Effector CD4-positive, alpha-beta T cell (primary cell): ENCODE results near the gene PEX11G. TPM values are rescaled to one million over a fixed set of nuclear protein-coding genes. Genes with fewer than 3 reads are reported as not detected.

Experiments
- DNase-seq: peaks from one replicate; pipeline ENCODE4 v3.0.0-alpha.2; 2020
- total RNA-seq: gene quantifications from one replicate; lab custom pipeline; 2026; lab: John Stamatoyannopoulos, UW

PEX11G gene
- total RNA-seq: not detected

DNA sequence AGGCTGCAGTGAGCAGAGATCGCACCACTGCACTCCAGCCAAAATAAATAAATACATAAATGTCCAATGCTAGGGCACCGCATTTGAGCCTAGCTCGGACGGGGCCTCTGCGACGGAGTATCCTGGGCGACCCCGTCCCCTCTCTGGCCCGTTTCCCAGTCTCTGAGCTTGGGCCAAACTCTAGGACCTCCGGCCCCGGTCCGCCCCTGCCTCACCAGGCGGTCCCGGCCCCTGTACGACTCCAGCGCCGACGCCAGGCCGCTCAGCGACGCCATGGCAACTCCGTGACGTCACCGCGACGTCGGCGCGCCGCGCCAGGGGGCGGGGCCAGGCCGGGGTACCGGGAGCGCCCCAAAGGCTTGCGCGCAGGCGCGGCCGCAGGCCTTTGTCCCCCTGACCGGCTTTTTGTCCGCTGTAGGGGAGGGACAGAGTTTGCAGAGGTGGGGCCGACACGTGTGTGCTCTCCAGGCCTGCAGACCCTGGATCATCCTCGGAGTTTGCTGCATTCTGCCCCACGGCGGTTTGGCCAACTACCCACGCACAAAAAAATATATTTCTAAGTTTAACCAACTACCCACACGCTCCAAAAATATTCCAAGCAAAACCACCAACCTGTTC lies at the start of gene PEX11G:
Gene PEX11G, minus strand, starts transcription at position 300 of the 618 bp plus-strand sequence. Its CDS starts 25 bp downstream, at position 275.
- DNase-seq: peak; percentile 85

DNA sequence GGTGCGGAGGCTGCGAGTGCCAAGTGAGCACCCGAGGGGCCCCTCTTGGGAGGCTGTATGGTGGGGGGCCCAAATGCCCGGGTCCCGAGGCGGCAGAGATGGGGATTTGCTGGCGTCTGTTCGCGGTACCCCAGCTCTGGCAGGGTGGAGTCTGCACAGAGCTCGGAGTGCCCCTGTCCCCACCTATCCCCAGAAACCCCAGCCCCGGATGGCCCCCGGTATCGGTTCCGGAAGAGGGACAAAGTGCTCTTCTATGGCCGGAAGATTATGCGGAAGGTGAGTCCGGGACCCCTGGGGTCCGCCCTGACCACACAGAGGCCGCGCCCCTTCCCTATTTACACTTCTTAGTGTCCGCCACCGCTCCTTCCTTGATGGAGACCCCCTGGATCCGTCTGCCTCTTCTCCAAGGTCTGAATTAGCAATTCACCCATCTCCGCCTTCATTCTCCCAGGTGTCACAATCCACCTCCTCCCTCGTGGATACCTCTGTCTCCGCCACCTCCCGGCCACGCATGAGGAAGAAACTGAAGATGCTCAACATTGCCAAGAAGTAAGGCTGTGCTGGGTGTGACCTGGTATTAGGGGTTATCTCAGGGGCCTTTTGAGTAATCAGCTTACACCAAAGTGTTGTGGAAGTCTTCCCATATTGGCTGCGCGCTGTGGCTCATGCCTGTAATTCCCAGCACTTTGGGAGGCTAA lies 47.3 kb upstream of the PEX11G start:
- no peak for DNase-seq

DNA sequence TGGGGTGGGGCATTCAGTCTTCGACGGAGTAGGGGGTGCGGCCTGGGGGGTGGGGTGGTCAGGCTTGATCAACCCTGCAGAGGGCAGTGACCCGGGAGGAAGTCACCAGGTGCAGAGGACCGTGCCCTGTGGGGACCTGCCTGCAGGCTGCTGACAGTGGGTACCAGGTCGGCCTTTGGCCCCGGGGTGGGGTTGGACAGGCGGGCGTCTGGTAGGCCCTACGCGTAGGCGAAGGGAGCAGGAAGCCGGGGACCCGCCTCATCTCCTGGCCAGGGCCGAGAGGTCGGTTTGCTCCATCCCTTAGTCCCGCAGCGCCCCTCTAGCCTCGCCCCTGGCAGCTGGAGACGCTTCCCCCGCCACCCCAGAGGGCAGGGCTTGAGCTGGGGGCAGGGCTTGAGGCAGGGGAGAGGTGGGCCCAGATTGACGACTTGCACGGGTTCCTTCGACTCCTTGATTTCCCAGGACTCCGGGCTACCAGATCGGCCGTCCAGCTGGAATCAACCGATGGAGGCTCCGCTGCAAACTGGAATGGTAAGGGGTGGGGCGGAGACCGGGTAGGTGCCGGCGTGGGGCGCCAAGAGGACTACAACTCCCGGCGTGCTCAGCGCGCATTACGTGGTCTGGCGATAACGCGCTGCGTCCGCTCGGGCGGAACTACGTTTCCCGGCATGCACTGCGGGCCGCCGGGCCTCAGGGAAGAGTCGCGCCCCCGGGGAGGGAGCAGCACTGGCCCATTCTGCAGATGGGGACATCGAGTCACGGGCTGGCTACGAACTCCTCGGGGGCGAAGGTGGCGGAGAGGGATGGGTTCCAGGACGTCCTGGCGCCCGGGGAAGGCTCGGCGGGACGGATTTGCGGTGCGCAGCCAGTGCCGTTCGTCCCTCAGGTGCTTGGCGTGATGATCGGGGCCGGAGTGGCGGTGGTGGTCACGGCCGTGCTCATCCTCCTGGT lies 46.5 kb upstream of the PEX11G start, which contains the start of gene PNPLA6:
Gene PNPLA6, plus strand, starts transcription at position 671 of the 951 bp plus-strand sequence. Its CDS starts 72 bp downstream, at position 743.
- DNase-seq: peak; percentile 94

DNA sequence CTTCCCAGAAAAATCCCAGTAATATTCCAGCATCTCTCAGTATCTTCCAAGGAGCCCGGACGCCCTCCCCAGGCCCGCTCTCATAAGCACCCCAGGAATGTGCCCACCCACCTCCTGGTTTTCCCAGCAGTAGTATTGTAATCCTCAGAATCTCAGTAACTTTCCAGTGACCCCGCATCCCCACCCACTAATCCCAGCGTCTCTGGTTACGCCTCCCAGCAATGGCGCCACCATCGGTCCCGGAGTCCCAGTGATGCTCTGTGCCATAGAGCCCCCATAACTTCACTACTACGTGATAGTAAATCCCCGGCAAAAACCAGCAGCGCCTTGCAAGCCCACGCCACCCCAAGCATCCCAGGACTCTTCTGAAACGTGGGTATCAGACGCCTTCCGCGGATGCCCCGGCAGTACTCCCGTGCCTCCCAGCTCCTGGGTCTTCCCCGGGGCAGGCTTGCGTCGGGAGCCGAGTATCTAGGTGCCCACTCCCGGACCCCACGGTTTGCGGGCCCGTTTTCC lies 45.8 kb upstream of the PEX11G start:
- DNase-seq: peak; percentile 21

DNA sequence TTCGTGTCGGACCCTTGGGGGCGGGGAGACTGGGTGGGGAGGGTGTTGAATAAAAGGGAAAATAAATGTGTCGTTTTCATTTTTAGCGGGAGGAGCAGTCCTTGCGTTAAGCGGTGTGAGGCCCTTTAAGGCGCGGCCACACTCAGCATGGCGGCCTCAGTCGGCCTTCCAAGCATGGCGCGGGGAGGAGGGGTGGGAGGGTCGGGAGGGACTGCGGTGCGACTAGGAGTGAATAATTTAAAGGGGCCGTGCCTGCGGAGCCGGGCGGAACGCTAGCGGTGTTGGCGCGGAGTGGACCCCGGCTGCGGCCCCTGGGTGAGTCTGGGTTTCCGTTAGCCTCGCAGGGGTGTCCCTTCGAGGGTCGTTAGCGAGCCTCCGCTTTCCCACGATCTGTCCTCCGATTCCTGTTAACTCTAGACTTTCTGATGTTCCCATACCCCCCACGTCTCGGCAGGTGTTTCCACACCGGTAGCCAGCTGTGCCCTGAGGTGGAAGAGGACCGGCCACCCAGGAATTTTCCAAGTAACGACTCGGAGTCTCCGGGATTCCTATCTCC lies 45.2 kb upstream of the PEX11G start:
- peak; percentile 82 for DNase-seq

DNA sequence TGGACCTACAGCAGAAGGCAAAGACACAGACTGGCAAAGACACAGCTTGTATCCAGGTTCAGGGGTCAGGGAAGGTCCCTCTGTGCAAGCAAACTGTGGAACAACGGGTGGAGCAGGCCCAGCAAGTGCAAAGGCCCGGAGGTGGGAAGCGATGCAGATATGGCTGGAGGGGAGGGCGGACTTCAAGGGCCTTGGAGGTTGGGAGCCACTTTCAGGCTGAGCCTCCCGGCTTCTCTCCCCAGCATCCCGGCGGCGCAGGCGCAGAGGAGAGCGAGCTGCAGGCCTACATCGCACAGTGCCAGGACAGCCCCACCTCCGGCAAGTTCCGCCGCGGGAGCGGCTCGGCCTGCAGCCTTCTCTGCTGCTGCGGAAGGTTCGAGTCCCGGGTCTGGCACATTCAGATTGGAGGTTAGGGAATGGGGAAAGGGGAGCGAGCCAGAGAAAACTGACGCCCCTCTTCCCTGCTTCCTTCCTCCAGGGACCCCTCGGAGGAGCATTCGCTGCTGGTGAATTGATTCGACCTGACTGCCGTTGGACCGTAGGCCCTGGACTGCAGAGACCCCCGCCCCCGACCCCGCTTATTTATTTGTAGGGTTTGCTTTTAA lies 44.5 kb upstream of the PEX11G start:
- DNase-seq: no peak

DNA sequence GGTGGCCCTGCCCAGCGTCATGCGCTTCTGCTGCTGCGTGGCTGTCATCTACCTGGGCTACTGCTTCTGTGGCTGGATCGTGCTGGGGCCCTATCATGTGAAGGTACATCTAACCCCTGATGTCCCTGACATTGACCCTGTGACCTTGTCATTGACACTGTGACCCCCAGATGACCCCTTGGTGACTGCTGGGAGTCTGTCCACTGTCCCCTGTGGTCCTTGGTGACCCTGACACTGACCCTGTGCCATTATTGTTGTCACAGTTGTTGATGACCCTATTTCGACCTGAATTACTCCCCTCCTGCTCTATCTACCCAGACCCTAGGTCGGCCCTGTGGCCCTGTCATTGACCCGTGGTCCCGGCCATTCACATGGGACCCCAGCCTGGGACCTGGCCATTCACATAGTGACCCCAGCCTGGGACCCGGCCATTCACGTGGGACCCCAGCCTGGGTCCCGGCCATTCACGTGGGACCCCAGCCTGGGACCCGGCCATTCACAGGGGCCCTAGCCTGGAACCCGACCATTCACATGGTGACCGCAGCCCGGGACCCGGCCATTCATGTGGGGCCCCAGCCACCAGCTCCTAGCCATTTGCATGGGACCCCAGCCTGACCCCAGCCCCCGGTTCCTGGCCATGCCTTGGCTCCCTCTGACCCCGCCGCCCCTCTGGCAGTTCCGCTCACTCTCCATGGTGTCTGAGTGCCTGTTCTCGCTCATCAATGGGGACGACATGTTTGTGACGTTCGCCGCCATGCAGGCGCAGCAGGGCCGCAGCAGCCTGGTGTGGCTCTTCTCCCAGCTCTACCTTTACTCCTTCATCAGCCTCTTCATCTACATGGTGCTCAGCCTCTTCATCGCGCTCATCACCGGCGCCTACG lies 41.0 kb upstream of the PEX11G start:
- no peak for DNase-seq

DNA sequence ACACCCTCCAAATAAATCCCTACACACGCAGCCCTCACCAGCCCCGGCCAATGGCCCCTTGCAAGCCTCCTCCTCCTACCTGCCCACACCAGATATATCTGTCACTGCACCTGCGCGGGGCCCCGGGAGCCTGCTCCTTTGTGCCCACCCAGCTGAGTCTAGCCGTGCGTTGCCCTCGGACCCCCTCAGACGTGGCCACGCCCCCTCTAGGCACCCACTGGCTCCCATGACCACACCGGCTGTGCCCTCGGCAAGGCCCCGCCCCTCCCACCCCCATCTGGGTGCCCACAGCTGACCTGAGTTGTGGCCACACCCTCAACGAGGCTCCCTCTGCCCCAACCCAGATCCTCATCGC lies 40.4 kb upstream of the PEX11G start:
- DNase-seq: no peak

DNA sequence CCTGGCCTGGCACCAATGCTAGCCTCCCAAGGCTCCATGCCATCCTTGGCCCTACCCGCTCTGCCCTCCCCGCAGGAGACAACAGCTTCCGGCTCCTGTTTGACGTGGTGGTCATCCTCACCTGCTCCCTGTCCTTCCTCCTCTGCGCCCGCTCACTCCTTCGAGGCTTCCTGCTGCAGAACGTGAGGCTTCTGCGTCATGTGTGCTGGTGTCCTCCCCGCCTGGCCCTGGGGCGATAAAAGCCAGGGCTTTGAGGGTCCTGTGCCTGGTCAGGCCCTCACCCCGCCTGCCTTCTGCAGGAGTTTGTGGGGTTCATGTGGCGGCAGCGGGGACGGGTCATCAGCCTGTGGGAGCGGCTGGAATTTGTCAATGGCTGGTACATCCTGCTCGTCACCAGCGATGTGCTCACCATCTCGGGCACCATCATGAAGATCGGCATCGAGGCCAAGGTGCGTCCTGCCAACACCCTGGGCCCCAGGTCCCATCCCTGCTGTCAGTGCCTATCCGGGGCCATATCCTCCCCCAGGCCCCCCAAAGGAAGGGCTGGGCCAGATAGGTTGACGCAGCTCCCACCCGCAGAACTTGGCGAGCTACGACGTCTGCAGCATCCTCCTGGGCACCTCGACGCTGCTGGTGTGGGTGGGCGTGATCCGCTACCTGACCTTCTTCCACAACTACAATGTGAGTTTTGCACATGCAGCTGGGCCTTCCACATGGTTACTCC lies 39.8 kb upstream of the PEX11G start:
- no peak for DNase-seq

DNA sequence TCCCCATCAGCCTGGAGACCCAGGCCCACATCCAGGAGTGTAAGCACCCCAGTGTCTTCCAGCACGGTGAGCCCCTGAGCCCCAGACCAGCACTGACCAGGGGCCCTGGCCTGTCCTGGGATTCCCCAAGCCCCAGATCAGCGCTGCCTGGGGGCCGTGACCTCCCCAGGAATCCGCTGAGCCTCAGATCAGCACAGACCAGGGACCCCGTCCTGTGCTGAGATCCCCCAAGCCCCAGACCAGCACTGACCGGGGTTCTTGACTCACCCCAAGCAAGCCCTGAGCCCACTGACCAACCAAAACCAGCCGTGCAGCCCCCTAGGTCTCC lies 39.3 kb upstream of the PEX11G start:
- no peak for DNase-seq

DNA sequence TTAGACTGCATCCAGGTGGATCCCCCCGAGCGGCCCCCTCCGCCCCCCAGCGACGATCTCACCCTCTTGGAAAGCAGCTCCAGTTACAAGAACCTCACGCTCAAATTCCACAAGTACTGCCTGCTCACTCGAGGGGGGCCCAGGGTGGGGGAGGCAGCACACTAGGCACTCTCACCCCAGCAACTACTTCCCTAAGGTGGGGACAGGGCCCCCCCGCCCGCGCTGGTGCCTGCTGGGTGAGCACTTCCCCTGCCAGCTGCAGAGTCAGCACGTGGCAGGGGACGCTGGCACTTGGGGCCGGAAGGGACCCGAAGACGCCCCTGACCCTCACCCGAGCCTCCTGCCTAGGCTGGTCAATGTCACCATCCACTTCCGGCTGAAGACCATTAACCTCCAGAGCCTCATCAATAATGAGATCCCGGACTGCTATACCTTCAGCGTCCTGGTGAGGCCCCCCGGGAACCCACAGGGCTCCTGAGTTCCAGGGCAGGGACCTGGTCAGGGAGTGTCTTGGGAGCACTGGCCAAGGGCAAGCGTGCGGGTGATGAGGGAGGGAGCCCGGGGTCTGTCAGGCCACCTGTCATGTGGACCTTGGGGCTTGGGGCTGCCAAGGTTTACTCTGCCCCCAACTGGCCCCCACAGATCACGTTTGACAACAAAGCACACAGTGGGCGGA lies 38.8 kb upstream of the PEX11G start:
- DNase-seq: no peak

DNA sequence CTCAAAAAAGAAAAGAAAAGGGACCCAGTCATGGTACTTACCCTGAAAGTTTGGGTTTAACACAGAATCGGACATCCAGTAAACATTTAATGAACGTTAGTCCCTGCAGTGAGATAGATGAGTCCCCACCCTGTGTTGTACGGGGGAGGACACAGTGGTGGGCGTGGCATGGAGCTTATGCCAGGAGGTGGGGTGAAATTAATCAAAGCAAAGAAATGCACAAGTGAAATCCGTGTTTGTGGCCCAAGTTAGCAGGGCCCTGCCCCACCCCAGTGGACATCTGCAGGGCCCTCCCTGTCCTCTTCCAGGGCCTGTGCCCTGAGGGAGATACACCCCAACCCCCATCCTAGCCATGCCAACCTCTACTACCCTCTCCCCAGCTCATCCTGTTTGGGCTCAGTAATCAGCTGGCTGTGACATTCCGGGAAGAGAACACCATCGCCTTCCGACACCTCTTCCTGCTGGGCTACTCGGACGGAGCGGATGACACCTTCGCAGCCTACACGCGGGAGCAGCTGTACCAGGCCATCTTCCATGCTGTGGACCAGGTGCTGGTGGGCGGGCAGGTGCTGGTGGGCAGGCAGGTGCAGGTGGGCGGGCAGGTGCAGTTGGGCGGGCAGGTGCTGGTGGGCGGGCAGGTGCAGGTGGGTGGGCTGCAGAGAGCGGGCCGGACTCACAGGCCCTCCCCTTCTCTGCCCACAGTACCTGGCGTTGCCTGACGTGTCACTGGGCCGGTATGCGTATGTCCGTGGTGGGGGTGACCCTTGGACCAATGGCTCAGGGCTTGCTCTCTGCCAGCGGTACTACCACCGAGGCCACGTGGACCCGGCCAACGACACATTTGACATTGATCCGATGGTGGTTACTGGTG lies 37.5 kb upstream of the PEX11G start:
- DNase-seq: no peak

DNA sequence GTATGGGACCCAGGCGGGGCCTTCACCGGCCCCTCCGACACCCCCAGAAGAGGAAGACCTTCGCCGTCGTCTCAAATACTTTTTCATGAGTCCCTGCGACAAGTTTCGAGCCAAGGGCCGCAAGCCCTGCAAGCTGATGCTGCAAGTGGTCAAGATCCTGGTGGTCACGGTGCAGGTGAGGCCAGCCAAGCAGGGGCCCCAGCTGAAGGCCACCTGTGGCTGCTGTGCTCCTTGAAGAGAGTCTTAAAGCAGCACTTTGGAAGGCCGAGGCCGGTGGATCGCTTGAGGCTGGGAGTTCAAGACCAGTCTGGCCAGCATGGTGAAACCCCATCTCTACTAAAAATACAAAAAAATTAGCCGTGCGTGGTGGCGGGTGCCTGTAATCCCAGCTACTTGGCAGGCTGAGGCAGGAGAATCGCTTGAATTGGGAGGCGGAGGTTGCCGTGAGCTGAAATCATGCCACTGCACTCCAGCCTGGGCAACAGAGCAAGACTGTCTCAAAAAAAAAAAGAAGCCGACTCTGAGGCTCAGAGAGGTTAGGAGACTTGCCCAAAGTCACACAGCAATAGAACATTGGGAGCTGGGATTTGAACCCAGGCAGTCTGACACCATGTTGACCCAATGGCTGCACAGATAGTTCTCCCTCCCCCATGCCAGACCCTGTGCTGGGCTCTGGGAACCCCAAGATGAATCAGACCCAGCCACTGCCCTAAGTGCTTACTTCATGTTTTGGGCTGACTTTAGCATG lies 36.3 kb upstream of the PEX11G start:
- DNase-seq: no peak

DNA sequence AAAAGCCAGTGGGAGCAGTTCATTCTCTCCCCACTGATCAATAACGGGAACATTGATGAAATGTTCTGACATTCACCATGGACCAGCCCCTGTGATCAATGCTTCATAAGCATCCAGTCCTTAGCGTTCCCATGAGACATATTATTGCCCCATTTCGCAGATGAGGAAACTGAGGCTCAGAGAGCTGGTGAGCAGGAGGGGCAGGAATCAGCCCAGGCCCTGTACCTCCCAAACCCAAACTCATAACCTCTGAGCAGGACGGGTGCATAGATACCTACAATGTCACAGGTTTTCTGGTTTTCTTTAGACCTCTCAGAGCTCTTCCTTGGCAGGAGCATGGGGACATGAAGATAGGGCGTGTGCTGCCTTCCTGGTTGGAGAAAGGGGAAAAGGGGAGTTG lies 35.7 kb upstream of the PEX11G start:
- no peak for DNase-seq

DNA sequence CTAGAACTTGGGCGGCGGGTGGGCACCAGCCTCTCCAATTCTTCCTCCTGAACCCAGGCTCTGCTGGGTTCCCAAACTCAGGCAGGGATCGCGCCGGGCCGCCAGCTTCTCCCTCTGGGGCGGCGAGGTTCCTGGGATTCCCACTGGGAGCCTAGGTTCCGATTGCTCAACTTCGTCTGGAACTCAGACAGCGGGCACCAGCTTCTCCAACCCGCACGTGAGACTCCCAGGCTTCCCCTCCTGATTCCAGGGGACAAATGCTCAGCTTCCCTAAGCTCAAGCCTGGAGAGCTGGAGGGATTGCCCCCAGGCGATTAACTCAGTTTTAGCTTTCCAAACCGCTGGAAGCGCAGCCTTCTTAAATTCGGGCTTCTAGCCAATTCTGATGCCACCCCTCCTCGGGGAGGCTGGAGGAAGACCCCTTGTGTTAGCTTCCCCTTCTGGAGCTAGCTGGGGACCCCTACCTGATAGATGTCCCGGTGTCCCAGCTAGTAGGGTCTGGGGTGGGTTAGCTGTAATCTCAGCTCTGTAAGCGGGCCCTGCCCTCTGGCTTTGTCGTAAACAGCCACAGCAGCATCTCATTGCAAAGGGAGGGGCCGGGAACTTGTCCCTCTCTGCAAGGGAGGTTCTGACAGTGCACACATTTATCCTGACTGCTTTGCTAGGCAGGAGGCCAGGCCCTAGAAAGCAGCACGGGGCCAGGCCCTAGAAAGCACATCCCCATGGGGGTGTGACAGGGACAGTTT lies 34.3 kb upstream of the PEX11G start:
- no peak for DNase-seq

DNA sequence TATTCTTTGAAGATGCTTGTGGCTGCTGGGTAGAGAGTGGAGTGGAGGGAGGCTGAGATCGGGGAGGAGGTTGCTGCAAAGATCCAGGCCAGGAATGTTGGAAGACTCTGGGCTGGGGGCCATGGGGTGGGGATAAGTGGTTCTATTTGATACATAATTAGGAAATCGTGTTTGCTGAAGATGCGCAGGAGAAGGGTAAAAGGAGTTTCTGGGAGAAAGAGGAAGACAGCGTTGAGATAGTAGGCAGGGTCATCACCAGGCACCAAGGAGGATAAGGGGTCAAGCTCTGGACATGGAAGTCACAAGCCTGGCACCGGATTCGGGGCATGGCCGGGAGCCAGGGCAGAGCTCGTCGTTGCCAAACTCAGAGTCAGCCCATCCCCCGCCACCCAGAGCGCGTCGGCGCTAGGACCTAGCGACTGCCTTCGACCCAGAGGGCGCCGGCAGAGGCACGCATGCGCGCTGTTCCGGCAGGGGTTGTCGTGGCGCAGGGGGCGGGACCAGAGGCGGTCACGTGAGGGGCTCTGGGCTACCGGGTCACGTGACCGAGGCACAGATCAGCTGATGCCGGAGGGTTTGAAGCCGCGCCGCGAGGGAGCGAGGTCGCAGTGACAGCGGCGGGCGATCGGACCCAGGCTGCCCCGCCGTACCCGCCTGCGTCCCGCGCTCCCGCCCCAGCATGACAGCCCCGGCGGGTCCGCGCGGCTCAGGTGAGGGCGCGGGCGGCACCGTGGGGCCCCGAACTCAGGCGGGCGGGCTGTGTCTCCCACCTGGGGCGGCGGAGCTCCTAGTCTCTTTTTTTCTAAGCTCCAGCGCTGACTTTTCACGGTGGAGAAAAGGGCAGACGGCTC lies 33.5 kb upstream of the PEX11G start, which contains the start of gene MCOLN1:
Gene MCOLN1, plus strand, starts transcription at position 553 of the 851 bp plus-strand sequence. Its CDS starts 127 bp downstream, at position 680.
- peak; percentile 100 for DNase-seq
